Stimulated activated CD4-positive, alpha-beta T cell treated with anti-CD3 and anti-CD28 coated beads, TNF-alpha, amount 100 ng/mL, for 24 hours (primary cell): ENCODE measurements around the gene CEP44.
"Not testable (repeated sequence)": the region's sequence is repeated elsewhere in the genome, so short reads cannot be mapped to it uniquely, and the experiment has no call there.

Experiments used
- DNase-seq, 3 experiments: peaks; one replicate each; pipeline ENCODE4 v3.0.0-alpha.2; 2020; ENCODE audit warnings: low read depth in 3 of 3

Gene CEP44

GRCh38 chr4:174324236-174324635 is 40.5 kb downstream of the CEP44 start:
- no peak for DNase-seq

GRCh38 chr4:174324725-174325124 is 41.0 kb downstream of the CEP44 start:
- no peak for DNase-seq

DNA sequence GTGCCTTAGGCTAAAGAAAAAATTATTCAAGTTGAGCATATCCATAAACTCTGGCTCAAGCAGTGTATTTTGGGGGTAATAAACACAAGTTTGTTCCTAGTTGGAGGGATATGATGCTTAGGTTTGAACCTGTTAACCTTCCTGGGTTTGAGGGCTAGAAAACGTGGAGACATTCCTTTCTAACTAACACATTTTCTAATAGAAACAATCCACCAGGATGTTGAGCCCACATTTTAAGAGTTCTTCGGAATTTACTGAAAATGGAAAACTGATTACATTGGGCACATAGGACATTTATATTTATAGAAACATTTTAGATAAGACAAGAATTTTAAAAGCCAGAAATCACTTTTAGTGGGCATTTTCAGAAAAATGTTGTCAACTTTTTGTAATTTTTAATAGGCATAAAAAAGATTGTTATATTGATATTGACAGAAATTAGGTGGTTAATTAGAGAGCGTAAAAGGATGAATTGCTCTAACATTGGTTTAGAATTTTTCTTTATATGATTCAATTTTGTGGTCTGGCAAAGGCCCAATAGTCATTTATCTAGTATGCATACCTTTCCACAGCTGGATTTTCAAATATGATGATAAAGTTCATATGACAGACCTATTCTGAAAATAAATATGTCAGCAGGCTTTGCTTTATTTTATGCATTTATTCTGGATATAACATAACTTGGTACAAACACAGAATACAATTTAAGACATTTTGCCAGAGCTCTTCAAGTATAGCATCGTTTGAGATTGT is 49.2 kb downstream of the CEP44 start:
- DNase-seq, result no peak

DNA sequence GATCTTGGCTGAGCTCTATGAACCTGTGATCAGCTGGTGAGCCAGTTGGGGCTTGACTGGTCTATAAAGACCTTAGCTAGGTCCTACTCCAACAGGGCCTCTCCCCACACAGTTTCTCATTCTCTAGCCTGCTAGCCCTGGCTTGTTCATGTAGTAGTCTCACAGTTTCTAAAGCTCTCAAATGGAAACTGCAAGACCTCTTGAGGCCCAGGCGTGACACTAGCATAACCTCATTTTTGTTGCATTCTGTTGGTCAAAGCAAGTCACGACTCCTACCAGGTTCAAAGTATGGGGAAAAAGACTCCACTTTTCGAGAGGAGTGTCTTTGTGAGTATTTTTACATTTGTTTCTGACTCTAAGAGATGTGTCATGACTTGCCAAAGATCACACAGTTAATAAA is 50.9 kb downstream of the CEP44 start:
- DNase-seq, result no peak

DNA sequence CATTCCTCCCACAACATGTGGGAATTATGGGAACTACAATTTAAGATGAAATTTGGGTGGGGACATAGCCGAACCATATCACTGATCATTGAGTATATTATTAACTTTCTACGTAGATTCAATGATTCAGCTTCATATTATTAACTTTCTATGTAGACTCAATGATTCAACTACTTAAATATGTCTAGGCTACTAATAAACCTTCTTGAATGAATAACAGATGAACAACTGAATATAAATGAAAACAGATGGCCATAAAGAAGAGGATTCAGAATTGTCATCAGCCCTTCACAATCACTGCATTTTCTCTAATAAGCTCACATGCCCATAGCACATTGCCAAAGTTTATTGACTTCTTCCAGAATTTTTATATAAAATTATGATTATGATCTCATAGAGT is 57.0 kb downstream of the CEP44 start:
- no peak for DNase-seq

DNA sequence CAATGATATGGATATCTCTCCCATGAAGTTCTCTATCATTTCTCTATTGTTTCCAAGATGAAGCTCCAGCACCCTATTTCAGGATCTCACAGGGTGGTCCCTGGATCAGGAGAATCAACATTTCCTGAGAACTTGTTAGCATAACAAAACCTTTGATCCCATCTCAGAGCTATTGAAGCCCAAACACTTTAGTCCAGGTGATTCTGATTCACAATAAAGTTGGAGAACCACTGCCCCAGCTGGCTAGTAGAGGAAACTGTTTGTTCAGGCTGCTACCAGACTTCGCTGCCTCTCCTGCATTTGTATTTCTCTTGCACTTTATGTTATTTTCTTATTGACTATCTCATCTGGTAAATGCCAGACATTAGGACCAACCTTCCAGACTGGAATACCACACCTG is 65.4 kb downstream of the CEP44 start:
- DNase-seq, result no peak

DNA sequence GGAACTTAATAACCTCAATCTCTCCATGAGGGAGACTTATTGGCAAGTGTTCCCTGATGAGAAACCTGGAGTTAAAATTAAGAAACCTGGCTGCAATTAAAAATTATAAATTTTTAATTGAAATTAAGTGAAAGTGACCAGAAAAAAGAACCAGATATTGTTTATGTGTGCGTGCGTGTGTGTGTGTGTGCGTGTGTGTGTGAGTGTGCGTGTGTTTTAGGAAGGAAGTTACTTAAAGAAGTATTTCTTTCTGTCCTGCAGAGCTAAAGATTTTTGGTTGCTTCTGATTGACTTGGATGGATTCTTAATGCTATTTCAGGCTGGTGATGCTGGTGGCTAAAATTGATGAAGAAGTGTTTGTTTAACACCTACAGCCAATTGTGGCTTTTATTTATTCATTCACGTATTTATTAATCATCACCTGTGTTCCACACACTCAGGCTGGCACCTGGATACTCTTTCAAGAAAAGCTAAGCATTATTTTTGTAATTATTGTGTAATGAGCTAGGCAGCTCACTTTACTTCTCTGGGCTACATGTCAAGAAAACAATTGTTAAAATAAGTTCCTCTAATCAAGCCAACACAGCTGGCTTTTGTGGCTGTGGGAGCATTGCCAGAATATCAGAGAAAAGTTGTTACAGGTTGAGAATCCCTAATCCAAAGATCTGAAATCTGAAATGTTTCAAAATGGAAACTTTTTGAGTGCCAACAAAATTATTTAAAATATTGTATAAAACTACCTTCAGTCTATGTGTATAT is 68.5 kb downstream of the CEP44 start:
- no peak for DNase-seq

GRCh38 chr4:174357321-174357720 is 73.6 kb downstream of the CEP44 start:
- DNase-seq, result no peak

GRCh38 chr4:174358410-174358809 is 74.7 kb downstream of the CEP44 start:
- DNase-seq, result no peak

DNA sequence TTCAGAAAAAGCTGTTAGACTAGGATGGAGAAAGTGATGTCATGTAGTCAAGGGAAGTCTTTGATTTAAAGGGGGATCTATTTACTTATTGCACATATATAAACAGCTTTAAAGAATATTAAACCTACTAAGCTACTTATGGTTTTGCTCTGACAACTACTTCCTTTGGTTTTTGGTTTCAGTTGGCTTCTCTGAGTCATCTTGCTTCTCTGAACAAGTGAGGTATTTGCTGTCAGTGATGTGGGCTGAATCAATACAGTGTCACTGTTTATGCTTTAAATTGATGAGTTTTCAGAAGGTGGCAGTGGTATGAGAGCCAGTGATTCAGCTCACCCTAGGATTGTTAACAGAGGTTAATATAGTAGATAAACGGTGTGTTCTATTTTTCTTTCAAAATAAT is 75.1 kb downstream of the CEP44 start:
- no peak for DNase-seq

DNA sequence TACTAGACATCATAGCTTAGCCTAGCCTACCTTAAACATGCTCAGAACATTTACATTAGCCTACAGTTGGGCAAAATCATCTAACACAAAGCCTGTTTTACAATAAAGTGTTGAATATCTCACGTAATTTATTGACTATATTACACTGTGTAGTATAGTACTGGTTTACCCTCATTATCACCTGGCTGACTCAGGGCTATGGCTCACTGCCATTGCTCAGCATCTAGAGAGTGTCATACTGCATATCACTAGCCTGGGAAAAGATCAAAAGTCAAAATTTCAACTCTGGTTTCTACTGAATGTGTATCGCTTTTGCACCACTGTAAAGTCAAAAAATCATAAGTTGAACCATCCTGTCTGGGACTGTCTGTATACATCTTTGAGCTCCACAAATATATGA is 78.6 kb downstream of the CEP44 start:
- DNase-seq, result no peak

- DNase-seq, result not testable (repeated sequence)
Measured at GRCh38 chr4:174363782-174364181, 80.1 kb downstream of the CEP44 start.

GRCh38 chr4:174365018-174365587 is 81.4 kb downstream of the CEP44 start:
- no peak for DNase-seq

DNA sequence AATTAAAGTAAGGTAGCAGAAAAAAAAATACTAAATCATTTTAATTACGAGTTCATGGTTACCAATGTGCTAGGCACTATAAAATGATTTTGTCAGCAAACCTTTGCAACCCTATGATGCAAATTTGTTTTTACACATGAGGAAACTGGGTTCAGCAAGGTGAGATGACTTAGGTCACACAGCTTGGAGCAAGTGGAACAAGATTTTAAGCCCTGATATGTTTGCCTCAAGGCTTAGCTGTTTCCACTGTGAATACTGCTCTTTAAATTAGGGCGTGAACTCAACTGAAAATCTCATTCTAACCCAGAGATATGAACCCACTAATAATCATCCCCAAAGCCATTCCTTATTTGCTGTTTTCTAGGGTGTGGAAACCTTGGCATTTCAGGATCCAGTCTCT is 86.3 kb downstream of the CEP44 start:
- DNase-seq, result no peak

DNA sequence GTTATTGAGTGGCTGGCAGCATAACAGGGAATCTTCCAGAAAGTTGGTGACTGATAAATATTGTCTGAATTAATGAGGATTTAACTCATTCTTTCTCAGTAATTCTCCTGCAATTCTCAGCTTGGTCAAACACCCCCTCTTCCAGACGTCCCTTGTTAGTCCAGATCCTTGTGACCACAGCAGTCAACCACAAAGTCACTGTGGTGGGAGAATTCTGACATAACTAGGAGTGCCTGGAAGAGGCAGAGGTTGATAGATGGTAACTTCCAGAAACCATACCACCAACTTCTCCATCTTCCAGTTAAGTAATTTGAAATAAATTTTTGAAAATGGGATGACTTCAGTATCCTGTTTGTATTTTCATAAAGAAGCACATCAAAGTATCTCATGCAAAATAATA is 90.1 kb downstream of the CEP44 start:
- no peak for DNase-seq

DNA sequence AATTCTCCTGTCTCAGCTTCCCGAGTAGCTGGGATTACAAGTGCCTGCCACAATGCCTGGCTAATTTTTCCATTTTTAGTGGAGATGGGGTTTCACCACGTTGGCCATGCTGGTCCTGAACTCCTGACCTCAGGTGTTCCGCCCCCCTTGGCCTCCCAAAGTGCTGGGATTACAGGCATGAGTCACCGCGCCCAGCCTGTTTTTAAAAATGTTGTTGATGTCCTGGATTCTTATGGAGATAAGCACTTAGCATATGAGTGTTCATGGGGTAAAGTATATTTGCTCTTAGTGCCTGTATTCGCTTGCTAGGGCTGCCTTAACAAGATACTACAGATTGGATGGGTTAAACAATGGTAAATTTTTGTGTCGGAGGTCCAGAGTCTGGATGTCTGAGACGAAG is 91.7 kb downstream of the CEP44 start:
- DNase-seq, result no peak

DNA sequence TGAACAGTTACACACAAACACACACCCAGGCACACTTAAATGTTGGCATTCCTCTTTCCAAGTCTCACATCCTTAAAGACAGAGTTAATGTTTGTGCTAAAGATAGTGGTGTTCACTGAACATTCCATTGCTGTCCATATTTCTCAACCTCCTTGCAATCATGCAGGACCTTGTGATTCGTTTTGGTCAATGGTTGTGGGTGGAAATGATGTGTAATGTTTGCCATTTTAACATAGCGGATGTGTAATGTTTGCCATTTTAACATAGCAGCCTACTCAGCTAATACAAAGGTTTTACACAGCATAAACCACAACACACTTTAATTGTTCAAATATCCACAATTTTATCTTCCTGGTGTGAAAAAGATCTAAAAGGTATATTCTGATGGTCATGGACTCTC is 93.9 kb downstream of the CEP44 start:
- no peak for DNase-seq

DNA sequence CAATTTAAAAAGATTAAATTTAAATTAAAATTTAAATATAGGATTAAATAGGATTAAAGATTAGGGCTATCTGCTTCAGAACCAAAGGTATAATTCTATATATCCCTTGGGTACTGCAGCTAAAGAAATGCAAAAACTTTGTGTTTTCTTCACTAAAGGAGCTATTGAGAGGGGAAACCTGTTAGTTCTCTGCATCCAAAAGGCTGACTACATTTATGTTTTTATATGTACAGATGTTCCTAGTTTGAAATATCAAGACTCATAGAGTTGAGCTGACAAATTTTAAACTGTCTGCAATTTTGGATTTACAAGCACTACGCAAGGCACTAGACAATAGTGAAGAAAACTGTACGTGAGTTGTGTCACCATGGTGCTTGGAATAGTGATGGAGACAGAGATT is 95.2 kb downstream of the CEP44 start:
- no peak for DNase-seq

DNA sequence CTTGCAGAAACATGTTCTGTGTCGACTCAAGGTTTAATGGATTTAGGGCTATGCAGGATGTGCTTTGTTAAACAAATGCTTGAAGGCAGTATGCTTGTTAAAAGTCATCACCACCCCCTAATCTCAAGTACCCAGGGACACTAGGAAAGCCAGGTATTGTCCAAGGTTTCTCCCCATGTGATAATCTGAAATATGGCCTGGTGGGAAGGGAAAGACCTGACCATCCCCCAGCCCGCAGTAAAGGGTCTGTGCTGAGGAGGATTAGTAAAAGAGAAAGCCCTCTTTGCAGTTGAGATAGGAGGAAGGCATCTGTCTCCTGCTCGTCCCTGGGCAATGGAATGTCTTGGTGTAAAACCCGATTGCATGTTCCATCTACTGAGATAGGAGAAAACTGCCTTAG is 96.5 kb downstream of the CEP44 start:
- DNase-seq, result not testable (repeated sequence)

- DNase-seq, result no peak
Measured at GRCh38 chr4:174380699-174381439, 97.2 kb downstream of the CEP44 start.

GRCh38 chr4:174381440-174381800 is 97.7 kb downstream of the CEP44 start:
- no peak for DNase-seq
